Stimulated activated CD8-positive, alpha-beta memory T cell treated with anti-CD3 and anti-CD28 coated beads, Interleukin-15, amount 100 ng/mL, for 48 hours (primary cell): ENCODE measurements around the gene TAGLN2.
A peak's percentile ranks its signal among the peaks of the same experiment; 100 is the strongest.

Experiments used
- DNase-seq, 2 donors: peaks; one replicate each; pipeline ENCODE4 v3.0.0-alpha.2; 2020; ENCODE audit warnings: low read depth in 2 of 2

TAGLN2 gene

GRCh38 chr1:159924791-159925718 is at the start of gene TAGLN2:
TAGLN2 (minus strand) TSS chr1:159925507; CDS start chr1:159920509, 4,998 bp downstream.
- peak; percentile 88 to 91 for DNase-seq

DNA sequence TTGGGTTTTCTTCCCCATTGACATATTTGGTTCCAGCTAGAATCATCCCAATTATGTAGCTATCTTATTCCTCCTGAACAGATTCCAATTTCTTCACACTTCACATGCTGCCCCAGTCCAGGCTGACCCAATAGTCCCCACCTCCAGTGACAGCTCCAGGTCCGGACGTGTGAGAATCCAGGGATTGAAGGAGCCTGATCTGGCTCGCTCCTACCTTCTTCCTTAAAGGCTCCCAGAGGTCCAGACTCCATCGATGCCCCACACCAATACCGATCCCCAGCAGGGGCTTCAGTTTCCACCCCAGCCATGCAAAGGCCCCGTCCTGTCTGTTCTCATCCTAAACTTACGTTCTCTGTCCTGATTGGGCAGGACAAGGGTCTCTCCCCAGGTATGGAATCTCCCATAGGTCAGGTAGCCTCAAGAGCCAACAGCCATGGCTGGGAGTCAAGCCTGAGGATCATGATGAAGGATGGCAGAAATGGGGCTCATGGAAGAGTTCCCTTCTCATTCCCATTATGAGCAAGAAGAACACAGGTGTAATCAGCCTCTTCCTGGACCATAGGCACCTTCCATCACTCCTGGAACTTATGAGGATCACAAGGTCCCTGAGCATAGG is 49.2 kb upstream of the TAGLN2 start:
- DNase-seq = no peak

GRCh38 chr1:159973350-159973940 is 48.1 kb upstream of the TAGLN2 start:
- no peak for DNase-seq

- no peak for DNase-seq
Observed at GRCh38 chr1:159972443-159973205, 47.3 kb upstream of the TAGLN2 start.

DNA sequence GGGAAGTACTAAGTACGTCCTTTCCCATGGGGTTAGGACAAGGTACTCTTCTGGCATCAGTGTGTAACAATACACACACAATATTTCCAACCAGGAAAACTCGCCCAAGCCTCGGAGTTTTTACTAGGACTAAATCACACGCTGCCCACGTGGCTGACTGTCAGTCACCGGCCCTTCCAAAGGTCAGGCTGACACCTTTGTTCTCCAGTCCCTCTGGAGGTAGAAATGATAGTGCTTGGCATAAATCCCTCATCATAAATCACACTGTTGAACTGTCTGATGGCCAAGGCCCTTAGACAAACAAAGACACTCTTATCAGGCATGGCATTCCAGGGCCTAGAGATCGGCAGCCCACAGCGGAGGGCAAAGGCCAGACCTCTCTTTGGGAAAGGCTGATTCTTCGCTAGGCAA is 45.6 kb upstream of the TAGLN2 start:
- no peak for DNase-seq

DNA sequence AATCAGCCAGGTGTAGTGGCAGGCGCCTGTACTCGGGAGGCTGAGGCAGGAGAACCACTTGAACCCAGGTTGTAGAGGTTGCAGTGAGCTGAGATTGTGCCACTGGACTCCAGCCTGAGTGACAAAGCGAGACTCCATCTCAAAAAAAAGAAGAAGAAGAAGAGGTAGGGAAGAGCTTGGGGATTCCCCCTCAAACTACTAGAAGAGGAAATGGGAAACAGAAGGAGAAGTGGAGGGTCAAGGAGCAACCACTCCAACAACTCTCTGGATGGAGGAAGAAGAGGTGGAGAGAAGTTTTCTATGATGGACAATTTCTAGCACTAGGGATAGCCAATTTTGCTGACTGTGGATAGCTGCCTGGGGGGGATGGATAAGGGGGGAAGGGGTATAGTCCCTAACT is 43.6 kb upstream of the TAGLN2 start:
- no peak for DNase-seq

GRCh38 chr1:159965263-159965662 is 40.0 kb upstream of the TAGLN2 start:
- DNase-seq = no peak

DNA sequence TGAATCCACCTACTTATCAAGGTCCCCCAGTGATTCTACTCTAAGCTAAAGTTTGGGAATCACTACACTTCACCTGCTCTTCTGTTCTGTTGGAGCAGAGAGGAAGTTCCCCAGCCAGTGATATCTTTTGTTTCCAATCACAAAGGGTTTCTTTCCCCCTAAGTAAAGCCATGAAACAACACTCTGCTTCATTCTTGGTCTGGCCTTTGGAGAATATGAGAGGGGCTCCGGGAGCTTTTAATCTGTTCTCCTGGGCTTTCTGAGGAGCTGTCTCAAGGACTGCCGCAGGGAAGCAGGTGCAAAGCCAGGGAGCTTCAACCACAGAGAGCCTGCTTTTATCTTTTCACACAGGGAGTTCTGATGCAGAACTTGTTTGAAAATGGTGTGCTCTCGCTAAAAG is 38.8 kb upstream of the TAGLN2 start:
- no peak for DNase-seq

- no peak for DNase-seq
Observed at GRCh38 chr1:159962176-159962575, 36.9 kb upstream of the TAGLN2 start.

DNA sequence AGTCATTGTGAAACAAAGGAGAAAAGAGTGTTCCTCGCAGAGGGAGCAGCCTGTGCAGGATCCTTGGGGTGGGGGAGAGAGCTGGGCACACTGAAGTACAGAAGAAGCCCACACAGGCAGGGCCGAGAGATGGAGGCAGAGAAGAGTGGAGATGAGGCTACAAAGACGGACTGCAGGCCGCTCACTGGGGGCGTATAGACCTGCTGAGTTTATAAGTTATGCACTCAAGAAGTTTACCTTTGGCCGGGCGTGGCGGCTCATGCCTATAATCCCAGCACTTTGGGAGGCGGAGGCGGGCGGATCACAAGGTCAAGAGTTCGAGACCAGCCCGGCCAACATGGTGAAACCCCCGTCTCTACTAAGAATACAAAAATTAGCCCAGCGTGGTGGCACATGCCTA is 36.3 kb upstream of the TAGLN2 start:
- no peak for DNase-seq

GRCh38 chr1:159960721-159961381 is 35.5 kb upstream of the TAGLN2 start:
- no peak for DNase-seq

DNA sequence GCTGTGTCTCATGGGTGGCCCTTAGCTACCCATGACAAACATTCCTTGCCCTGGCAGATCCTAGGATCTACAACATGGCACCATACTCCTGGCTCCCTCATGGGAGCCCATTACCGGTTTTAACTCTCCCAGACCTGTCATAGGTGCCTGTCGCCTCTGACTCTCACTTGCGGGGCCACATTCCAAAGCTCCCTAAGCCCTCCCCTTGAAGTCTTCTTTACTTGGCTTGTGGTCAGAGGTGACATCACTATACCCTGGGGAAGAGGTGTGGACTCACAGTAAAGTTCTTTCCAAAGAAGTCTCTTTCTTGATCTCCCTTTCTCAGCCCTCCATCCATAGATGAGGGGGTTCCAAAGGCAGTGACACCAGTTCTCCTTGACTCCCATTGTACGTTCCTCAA is 34.1 kb upstream of the TAGLN2 start:
- no peak for DNase-seq

DNA sequence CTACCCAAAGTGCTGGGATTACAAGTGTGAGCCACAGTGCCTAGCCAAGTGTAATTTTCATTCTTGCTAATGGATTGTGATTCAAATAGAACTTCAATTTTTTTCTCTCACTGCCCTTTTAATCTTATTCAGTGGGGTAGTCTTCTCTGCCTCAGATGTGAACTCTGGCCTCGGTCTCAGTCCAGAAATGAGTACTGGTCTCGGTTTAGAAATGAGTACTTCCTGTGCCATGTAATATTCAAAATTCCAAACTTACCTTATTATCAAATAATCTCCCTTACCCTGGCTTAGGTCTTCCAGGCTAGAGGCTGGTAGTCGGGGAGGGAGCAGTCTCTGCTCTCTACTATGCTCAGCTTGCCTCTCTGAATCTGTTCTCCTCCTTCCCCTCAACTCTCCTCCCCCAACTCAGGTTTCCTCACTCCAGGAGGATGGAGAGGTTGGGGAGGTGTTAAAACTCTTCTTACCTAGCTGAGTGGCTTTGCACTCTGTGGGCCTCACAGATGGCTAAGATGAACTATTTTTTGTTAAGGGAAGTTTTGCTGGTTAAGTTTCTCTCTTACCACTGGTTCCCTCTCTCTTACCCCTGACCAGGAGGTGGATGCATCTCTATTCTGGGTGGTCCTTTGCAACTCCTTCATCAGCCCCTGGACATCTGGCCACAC is 33.5 kb upstream of the TAGLN2 start:
- no peak for DNase-seq

DNA sequence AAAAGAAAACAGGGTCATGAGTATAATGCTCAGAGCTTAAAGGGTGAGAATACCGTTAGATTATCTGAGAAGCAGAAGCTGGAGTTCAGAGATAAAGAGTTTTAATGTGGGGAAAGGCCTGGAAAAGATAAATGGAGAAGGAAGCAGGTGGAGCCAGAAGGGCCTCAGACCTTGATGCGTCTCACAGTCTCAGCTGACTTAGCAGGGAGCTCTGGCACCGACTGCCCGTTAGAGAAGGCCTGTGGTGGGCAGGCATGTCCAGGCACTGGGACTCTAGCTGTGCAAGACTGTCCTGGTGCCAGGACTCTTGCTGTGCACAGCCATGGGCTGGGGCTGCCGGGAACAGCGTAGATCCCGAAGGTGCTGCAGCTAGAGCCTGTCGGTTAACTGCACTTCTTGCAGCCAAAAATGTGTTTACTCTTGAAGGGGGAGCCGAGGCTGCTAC is 32.5 kb upstream of the TAGLN2 start:
- no peak for DNase-seq

DNA sequence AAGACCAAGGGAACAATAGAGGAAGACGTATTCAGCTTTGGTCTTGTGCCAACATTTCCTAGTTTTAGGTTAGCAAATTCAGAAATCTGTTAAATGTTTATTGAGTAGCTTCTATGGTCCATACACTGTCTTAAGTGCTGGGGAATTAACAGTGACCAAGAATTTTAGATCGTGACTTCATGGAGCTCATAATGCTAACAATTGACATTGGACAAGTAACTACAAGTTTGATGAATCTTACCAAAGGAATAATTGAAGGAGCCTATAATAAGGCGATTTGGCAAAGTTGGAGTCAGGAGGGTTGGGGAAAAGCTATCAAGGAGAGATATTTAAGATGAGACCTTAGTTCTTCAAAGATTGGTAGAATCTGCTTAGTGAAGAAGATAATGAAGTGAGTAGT is 30.1 kb upstream of the TAGLN2 start:
- DNase-seq = no peak

- DNase-seq = no peak
Observed at GRCh38 chr1:159953536-159954515, 28.5 kb upstream of the TAGLN2 start, which contains the start of gene SLAMF9. SLAMF9 (minus strand) TSS chr1:159954237; CDS start chr1:159954137, 100 bp downstream.

GRCh38 chr1:159952932-159953331 is 27.6 kb upstream of the TAGLN2 start:
- DNase-seq = no peak

DNA sequence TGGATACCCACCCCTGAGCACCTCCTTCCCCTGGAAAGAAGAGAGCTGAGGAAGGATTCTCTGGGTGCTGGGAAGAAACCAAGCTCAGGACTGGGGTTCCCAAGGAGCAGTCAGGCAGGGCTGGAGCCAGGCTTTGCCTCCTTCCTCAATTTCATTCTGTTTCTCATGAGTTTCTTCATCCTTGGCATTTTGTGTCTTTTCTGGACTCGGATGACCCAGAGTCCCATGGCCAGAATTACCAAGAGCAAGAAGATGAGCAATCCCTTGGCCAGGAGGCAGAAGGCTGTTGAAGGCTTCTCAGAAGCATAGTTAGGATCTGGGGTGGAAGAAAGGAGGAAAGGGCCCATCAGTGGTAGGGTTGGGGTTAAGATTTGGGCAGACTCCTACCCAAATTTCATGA is 26.2 kb upstream of the TAGLN2 start:
- no peak for DNase-seq

GRCh38 chr1:159951016-159951415 is 25.7 kb upstream of the TAGLN2 start:
- no peak for DNase-seq

- no peak for DNase-seq
Observed at GRCh38 chr1:159949981-159950381, 24.7 kb upstream of the TAGLN2 start.
